ENCODE results near the gene PAGR1.
"Not testable (repeated sequence)": the region's sequence is repeated elsewhere in the genome, so short reads cannot be mapped to it uniquely, and the experiment has no call there.

The PAGR1 gene

DNA sequence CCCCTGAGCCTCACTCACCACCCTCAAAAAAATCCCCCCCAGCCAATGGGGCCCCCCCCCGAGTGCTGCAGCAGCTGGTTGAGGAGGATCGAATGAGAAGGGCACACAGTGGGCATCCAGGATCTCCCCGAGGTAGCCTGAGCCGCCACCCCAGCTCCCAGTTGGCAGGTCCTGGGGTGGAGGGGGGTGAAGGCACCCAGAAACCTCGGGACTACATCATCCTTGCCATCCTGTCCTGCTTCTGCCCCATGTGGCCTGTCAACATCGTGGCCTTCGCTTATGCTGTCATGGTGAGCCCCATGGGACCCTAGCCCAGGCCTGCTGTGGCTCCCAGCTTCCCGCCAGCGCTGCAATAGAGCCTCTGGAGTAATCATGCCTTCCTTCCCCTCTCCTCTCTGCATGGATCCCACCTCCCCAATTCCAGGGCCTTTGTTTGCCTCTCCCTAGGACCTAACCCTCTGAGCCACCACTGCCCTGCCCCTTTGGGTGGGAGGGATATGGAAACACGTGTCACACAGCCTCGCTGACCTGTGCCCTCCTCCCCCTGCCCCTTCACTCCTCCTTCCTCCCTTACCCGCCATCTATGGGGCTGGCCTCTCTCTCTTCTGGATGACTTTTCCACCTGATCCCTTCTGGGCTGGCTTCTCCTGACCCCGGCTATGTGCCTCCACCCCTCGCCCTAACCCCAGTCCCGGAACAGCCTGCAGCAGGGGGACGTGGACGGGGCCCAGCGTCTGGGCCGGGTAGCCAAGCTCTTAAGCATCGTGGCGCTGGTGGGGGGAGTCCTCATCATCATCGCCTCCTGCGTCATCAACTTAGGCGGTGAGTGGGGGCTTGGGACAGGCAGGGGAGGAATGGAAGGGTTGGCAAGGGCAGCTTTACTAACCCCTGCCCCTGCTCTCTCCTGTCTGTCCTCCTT, 2.0 kb upstream of the PAGR1 start:
- no peak for DNase-seq

DNA sequence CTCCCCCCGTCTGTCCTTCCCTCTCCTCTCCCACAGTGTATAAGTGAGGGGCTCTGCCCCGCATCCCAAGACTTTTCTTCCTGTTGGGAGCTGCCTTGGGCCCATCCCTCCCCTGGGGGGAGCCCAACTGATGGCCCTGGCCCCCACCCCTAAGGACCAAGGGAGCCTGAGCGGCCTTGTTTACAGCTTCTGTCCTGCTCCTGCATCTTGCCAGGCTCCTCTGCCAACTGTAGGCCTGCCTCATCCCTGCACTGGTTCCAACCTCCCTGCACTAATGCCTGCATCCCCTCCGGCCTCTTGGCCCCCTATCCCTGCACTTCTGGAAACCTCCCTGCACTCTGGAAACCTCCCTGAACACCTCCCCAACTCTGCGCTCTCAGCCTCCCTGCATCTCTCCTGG, 1.4 kb upstream of the PAGR1 start:
- no peak for DNase-seq

DNA sequence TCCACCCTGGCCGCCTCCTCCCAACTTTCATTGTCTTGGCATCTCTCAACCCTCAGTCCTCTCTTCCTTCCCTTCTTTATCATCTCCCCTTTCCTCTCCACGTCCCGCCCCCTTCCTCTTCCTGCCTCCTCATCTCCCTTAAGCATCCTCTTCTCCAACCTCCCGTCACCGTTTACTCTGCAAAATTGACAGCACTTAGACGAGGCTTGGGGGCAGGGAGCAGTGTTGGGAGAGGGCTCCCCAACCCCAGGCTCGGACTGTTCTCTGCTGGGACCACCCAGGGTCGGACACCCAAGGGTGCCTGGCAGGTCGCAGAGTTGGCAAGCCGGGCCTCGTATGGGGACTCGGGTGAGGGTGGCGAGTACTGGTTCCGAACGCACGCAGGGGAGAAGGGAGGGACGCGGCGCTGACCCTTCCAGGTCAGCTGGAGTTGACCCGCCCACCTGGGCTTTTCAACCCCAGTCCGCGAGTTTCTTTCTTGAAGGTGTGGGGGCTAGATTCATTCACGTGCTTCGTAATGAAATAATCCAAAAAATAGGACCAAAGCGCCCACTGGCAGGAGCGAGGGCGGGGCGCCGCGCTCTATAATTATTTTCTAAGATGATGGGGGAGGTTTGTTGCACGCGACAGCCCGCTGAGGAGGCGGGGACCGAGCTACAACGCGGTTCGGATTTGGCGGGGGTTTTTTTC, 775 bp upstream of the PAGR1 start:
- no peak for DNase-seq

DNA sequence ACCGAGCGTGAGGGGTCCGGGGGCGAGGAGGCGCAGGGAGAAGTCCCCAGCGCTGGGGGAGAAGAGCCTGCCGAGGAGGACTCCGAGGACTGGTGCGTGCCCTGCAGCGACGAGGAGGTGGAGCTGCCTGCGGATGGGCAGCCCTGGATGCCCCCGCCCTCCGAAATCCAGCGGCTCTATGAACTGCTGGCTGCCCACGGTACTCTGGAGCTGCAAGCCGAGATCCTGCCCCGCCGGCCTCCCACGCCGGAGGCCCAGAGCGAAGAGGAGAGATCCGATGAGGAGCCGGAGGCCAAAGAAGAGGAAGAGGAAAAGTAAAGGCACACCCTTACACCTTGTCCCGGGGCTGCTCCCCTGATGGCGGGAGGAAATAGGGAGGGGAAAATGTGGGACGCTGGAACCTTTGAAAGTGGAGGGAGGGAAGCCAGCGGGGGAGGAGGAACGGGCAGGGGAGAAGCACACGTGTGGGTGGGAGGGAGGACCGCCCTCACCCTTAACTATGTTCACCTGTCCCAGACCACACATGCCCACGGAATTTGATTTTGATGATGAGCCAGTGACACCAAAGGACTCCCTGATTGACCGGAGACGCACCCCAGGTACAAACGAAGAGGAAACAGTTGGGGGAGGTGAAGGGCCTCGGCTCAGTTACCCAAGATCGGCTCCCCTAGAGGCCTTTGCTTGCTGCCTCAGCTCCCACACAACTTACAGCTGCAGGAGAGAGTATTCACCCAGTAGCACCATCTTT, 916 bp downstream of the PAGR1 start:
- no peak for DNase-seq

DNA sequence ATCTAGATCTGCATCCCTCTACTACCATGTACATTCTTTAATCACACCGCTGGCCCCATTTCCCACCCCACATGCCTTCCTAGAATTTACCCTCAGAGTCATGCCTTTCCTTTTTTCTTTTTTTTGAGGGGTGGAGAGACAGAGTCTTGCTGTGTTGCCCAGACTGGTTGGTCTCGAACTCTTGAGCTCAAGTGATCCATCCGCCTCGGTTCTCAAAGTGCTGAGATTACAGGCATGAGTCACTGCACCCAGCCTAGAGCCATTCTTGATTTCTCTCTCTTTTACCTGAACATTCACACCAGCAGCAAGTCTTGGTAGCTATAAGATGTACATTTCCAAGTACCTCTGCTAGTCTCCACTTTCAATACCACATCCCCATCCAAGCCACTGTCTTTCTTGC, 2.1 kb downstream of the PAGR1 start:
- no peak for DNase-seq

DNA sequence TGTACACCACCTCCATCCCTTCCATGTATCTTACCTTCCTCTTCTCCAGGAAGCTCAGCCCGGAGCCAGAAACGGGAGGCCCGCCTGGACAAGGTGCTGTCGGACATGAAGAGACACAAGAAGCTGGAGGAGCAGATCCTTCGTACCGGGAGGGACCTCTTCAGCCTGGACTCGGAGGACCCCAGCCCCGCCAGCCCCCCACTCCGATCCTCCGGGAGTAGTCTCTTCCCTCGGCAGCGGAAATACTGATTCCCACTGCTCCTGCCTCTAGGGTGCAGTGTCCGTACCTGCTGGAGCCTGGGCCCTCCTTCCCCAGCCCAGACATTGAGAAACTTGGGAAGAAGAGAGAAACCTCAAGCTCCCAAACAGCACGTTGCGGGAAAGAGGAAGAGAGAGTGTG, 3.6 kb downstream of the PAGR1 start:
- DNase-seq = no peak

DNA sequence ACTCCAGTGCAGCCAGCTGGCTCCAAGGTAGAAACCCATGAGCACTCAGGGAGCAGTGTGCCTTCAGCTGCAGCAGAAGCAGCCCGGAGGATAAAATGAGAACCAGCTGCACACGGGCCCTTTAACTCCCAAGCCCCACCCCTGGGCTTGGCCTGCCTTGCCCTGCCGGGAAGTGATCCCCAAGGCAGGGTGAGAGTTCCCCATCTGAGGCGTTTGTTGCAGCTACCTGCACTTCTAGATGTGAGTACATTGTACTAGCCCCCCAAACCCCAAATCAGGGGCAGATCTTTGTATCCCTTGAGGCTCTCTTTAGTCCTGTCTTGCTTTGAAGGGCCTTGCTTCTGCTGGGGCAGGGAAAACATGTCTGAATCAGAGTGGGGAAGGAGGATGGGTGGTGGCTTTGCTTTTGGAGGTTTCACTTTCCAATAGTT, 4.3 kb downstream of the PAGR1 start, which contains the start of gene MVP:
Gene MVP (plus strand): TSS at position 192 of the 431 bp plus-strand sequence. CDS start 10,088 bp downstream, outside the sequence.
- no peak for DNase-seq

DNA sequence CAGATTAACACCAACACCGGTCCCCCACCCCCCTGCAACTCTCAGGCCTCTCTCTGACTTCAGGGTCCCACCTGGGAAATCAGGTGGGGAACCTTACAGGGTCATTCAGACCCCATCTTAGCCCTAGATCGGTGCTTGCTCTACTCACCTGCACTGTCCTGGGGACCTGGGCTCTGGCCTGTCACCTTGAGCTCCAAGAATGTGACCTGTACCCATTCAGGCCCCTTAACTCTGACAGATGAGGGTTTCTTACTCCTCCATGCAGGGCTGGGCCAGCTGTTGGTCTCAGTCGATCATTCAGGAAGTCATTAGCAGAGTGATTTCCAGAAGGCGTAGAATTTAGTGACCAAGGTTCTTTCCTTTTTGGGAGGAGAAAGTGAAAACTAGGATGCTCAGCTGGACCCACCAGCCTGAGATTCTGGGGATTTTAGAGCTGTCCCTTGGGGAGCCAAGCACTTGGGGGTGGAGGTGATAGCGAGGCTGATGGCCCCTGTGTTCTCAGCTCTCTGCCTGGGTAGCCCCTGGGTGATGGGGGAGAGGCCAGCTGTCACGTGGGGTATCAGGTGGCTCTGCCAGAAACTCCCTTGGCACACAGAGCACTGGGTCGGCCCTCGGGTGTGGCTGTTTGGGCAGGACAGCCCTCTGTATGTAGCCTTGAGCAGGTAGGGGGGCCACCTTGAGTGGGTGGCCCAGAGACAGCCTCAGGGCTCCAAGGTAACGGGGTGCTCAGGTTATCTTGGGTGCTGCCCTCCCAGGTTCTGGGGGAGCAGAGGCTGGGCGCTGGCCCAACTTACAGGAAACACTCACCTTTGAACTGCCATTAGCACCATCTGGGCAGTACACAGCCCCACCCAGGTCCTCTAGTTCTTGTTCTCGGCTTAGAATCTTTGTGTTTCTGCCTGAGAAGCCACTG, 5.0 kb downstream of the PAGR1 start:
- no peak for DNase-seq

DNA sequence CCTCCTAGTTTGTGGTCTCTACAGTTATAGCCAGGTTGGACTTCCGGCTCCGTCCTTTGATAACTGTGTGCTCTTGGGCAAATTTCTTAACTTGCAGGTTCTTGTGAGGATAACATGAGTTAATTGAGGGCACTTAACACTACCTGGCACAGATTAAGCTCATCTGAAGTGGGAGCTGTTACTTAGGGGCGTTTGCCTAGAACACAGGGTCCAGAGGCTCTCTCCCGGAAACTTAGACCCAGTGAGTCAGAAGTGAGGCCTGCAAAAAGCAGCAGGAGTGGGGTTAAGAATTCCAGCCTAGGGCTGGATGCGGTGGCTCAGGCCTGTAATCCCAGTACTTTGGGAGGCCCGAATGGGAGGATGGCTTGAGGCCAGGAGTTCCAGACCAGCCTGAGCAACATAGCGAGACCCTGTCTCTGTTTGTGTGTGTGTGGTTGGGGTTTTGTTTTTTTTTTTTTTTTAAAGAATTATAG, 5.7 kb downstream of the PAGR1 start:
- DNase-seq = no peak

DNA sequence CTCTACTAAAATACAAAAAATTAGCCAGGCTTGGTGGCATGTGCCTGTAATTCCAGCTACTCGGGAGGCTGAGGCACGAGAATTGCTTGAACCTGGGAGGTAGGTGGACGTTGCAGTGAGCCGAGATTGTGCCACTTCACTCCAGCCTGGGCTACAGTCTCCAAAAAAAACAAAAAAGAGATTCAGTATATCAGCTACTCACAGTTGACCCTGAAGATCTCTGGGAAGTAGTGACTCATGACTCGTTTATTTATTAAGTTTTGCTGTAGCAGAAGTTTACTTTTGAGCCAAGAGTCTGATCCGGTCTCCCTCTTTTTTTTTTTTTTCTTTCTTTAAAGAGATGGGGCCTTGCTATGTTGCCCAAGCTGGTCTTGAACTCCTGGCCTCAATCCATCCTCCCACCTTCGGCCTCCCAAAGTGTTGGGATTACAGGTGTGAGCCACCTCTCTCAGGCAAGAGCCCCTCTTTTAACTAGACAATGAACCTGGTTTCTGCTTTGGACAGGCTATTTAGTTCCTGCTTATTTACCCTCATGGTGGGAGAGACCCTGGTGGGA, 8.7 kb downstream of the PAGR1 start:
- DNase-seq = no peak

DNA sequence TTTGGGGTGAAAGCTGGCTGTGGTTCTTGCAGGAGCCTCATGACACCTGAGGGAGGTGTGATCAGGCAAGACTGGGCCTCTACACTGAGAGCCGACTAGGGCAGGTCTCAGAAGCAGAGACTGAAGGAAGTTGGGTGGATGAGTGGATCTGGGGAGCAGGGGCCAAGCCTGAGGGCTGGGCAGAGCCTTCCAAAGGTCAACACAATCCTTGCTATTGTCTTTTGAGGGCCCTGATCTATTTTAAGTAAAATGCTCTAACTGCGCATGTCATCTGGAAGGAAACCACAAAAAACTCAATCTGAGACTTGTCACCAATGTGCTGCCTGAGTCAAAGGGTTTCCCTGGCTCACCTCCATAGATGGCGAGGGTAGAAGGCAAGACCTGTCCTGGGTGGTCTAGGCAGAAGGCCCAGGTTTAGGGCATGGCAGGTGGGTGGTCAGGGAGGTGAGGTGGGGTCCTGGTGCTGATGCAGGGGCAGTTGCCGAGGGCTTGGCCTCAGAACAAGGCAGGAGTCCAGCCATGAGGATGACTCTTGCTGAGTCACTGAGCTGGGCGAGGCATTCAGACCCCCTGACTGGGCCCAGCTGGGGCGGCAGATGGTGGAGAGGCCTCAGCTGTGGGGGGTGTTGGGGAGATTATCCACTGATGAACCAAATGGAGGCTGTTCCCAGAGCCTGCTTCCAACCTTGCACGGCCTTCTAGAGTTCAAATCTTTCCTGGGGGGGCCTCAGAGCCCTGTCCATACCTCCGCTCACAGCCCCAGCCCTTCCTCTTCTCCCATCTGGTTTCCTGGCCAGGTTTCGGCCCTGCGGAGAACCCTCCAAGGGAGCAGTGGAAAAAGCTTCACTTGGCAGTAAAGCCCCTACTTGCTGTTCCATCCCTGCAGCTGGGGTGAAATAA, 9.4 kb downstream of the PAGR1 start:
- no peak for DNase-seq

DNA sequence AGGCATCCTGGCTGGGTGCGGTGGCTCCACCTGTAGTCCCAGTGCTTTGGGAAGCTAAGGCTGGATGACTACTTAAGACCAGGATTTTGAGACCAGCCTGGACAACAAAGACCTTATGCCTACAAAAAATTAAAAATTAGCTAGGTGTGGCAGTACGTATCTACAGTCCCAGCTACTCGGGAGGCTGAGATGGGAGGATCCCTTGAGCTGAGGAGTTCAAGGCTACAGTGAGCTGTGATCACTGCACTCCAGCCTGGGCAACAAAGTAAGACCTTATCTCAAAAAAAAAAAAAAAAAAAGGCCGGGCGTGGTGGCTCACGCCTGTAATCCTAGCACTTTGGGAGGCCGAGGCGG, 10.4 kb downstream of the PAGR1 start:
- DNase-seq = no peak

DNA sequence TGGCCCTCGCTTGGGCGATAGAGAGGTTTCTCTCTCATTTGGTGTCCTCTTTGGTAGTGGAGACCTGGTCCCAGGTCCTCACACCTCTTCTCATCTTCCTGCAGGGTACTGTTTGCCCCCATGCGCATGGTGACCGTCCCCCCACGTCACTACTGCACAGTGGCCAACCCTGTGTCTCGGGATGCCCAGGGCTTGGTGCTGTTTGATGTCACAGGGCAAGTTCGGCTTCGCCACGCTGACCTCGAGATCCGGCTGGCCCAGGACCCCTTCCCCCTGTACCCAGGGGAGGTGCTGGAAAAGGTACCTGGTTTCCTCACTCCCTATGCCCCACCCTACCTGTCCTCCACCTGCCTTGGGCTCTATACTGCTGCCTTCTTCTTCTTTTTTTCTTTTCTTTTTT, 14.8 kb downstream of the PAGR1 start:
- no peak for DNase-seq

DNA sequence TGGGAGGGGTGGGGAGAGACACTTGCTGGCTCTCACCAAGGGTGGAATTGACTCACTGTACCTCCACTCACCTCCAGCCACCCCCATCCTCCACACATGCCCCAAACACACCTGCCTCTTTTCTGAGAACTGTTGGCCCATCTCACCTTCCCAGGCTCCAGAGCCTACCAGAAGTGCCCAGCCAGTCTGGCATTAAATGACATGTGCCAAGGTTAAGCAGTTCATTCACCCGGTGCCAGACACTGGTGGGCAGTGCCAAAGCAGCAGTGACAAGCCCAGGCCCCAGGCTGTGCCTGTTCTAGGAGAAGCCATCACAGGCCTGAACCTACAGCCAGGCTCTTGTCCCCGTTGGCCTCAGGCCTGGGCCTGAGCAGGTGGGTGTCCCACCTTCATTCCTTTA, 15.5 kb downstream of the PAGR1 start:
- DNase-seq = no peak

DNA sequence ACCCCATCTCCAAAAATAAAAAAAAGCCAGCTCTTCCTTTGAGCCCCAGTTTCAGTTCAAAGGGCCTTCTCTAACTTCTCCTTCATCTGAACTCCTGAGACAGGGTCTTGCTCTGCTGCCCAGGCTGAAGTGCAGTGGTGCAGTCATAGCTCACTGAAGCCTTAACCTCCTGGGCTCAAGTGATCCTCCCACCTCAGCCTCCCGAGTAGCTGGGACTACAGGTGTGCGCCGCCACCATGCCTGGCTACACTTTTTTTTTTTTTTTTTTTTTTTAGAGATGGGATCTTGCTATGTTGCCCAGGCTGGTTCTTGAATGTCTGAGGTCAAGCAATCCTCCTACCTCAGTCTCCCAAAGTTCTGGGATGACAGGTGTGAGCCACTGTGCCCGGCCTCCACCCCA, 17.3 kb downstream of the PAGR1 start:
- not testable (repeated sequence) for DNase-seq

DNA sequence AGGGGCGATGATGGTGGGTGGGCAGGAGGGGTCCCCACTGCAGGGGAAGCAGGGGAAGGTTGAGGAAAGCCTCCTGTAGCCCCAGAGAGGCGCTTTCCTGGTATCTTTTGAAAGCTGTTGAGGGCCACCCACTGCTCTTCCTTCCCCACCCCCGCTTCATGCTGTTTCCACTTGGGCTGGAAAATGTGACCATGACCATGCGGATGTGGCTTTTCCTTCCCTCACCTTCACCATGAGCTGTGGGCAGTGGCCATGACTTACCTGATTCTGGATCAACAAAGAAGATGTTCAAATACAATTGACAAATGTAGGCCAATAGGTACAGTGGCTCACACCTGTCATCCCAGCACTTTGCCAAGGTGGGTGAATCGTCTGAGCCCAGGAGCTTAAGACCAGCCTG, 18.1 kb downstream of the PAGR1 start:
- no peak for DNase-seq

DNA sequence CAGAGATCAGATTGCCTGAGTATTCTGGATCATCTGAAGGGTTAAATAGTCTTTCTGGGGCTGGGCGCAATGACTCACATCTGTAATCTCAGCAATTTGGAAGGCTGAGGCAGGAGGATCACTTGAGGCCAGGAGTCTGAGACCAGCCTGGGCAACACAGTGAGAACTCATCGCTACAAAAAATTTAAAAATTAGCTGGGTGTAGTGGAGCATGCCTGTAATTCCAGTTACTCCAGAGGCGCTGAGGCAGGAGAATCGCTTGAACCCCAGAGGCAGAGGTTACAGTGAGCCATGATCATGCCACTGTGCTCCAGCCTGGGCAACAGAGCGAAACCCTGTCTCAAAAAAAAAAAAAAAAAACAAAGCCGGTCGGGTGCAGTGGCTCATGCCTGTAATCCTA, 20.0 kb downstream of the PAGR1 start:
- DNase-seq = no peak

DNA sequence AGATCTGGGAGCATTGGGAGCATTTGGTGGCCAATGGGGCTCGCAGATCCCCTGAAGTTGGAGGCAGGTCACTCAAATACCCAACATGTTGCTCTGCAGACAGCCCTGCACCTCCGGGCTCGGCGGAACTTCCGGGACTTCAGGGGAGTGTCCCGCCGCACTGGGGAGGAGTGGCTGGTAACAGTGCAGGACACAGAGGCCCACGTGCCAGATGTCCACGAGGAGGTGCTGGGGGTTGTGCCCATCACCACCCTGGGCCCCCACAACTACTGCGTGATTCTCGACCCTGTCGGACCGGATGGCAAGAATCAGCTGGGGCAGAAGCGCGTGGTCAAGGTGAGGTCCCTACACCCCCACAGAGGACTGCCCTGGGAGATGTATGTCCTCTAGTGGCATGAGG, 20.7 kb downstream of the PAGR1 start:
- no peak for DNase-seq

DNA sequence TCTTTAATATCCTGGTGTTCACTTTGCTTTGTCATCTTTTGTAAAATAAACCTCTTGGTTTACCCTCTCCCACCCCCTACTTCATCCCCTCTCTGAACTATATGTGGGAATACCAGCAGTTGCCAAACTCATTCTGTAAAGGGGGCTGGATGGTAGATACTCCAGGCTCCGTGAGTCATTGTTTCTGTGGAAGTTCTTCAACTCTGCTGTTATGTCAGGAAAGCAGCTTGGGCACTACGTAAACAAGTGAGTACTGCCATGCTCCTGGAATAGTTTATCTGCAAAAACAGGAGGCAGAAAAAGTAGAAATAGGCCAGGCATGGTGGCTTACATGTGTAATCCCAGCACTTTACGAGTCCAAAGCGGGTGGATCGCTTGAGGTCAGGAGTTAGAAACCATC, 21.9 kb downstream of the PAGR1 start:
- DNase-seq = no peak

DNA sequence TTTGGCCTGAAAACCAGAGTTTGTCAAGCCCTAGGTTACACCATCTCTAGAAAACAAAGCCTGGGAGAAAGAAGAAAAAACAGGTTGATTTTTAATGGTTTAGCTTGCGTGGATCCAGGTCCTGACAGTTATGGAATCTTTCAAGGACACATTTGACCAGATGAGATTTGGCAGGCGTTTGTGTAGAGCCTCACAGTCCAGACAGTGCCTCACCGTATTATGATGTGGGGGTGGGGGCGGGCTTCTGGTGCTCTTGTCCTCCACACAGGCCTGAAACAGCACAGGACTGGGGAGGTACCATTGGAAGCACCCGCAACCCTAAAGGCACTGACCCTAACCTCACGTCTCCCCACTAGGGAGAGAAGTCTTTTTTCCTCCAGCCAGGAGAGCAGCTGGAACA, 23.9 kb downstream of the PAGR1 start:
- no peak for DNase-seq

DNA sequence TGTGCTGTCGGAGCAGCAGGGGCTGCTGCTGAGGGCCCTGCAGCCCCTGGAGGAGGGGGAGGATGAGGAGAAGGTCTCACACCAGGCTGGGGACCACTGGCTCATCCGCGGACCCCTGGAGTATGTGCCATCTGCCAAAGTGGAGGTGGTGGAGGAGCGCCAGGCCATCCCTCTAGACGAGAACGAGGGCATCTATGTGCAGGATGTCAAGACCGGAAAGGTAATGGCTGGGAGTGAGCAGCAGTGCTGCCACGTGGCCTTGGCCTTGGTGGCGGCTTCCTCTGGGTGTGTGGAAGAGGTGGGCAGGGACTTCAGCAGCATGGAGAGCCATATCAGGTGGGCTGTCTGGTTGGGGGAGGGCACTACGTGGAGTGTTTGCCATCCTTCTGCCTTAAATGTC, 24.3 kb downstream of the PAGR1 start:
- DNase-seq = no peak
